ENCODE measurements around the gene PROSER3. TPM values are rescaled to one million over a fixed set of nuclear protein-coding genes. Genes with fewer than 3 reads are reported as not detected.
"Not testable (repeated sequence)": the region's sequence is repeated elsewhere in the genome, so short reads cannot be mapped to it uniquely, and the experiment has no call there.

Gene PROSER3
- total and polyA plus RNA-seq, 8 donors = 7.2 to 19.6 (median 8.6) TPM

DNA sequence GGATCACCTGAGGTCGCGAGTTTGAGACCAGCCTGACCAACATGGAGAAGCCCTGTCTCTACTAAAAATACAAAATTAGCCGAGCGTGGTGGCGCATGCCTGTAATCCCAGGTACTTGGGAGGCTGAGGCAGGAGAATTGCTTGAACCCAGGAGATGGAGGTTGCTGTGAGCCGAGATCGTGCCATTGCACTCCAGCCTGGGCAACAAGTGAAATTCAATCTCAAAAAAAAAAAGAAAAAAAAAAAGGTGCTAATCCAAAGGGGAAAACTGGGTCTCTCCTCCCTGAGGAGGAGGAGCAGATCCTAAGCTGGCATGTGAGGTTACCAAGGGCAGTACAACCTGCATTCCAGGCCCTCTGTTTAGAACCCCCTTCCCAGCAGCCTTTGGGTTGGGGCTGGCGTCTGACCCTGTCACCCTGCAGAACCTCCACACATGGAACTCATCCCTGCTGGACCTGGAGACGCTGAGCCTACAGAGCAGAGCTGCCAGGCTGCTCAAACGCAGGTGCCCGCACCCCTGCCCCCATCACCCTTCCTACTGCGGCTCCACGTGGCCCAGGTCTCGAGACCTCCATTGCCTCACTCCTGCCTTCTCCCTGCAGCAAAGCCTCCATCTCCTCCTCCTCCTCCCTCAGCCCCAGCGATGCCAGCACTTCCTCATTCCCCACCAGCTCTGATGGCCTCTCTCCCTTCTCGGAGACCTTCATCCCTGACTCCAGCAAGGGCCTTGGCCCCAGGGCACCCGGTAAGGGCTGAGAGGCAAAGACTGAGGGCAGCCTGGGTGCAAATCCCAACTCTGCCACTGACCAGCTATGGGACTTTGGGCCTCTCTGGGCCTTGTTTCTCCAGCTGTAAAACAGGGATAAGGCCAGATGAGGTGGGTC is 6.7 kb downstream of the PROSER3 start:
- TF ChIP-seq, protein P1, sequence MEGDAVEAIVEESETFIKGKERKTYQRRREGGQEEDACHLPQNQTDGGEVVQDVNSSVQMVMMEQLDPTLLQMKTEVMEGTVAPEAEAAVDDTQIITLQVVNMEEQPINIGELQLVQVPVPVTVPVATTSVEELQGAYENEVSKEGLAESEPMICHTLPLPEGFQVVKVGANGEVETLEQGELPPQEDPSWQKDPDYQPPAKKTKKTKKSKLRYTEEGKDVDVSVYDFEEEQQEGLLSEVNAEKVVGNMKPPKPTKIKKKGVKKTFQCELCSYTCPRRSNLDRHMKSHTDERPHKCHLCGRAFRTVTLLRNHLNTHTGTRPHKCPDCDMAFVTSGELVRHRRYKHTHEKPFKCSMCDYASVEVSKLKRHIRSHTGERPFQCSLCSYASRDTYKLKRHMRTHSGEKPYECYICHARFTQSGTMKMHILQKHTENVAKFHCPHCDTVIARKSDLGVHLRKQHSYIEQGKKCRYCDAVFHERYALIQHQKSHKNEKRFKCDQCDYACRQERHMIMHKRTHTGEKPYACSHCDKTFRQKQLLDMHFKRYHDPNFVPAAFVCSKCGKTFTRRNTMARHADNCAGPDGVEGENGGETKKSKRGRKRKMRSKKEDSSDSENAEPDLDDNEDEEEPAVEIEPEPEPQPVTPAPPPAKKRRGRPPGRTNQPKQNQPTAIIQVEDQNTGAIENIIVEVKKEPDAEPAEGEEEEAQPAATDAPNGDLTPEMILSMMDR (IDR thresholded peaks at IDR 0.05) = no peak
- FAIRE-seq (no peak), DNase-seq (no peak), ATAC-seq (no peak)
- Histone ChIP-seq H3K27me3 (no peaks in the 10 kb centered on the region), H3K27ac (no peak overlapping the region), H3K4me3 (no peak overlapping the region), H3K4me1 (peaks cover 0 to 3% (median 0%) of the 10 kb centered on the region in 3 donors), H3K36me3 (no peaks in the 10 kb centered on the region), H3K9me3 (no peaks in the 10 kb centered on the region)
- WGBS, 2 donors = 92 to 93% methylated on average over 17 of the region's 17 CpGs
- intact Hi-C loops (cut with DNase I) = no loop called here

DNA sequence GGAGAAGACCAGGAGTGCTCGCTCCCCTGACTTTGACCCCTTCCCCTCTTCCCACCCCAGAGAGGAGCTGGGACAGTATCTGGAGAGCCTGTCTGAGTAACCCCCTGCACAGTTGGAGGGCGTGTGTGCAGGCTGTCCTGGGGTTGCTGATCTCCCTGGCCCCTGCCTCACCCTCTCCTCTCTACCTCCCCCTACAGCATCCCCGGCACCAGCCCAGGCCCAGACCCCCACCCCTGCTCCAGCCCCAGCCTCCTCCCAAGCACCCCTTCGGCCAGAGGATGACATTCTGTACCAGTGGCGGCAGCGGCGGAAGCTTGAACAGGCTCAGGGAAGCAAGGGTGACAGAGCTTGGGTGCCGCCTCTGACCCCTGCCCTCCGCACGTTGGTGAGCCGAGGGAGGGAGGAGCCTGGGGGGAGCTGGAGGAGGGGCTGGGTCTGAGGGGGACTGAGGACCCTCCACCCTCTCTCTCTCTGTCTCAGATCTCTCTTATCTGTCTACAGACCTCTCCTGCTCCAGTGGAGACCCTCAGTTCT is 8.7 kb downstream of the PROSER3 start:
- H3K4me1 ChIP-seq = peaks cover 0 to 3% (median 0%) of the 10 kb centered on the region in 3 donors
- TF ChIP-seq, protein P1 (IDR thresholded peaks at IDR 0.05) = no peak
- FAIRE-seq = no peak
- no peak overlapping the region for H3K4me3 ChIP-seq
- H3K36me3 ChIP-seq = no peaks in the 10 kb centered on the region
- no peak overlapping the region for H3K27ac ChIP-seq
- intact Hi-C loops (cut with DNase I) = no loop called here
- DNase-seq = peak in 2 of 6 donors; percentile 27 to 58
- WGBS, 2 donors = 86 to 87% methylated on average over 11 of the region's 11 CpGs
- ATAC-seq = no peak
- no peaks in the 10 kb centered on the region for H3K9me3 ChIP-seq
- no peaks in the 10 kb centered on the region for H3K27me3 ChIP-seq

DNA sequence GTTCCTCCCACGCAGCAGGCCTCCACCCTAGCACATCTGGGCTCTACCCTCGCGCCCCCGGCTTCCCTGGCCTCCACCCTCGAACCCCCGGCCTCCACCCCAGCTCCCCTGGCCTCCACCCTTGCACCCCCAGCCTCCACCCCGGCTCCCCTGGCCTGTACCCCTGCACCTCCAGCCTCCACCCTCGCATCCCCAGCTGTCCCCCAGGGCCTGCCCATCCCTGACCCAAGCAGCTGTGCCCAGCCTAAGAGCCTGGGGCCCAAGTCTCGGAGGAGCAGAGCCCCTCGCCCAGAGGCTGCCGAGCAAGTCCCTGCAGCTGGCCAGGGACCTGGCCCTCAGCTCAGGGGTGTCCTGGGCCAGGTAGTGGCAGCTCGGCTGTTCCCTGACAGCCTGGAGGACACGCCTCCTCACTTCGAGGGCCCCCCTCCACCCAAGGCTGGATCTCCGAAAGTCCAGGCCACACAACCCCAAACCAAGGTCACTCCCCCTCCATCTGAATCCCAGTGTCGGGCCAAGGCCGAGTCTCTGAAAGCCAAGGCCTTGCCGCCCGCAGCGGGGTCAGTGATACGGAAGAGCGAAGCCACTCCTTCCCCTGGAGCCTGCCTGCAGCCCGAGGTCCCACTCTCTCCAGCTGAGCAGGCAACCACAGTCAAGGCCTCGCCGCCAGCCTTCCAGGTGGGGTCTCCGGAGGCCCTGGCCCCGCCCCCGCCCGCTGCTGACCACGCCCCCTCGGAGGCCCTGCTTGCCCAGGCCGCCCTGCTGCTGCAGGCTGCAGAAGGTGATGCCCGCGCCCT is 9.5 kb downstream of the PROSER3 start:
- FAIRE-seq (no peak), DNase-seq (peak; percentile 64 to 85 (median 68)), ATAC-seq (peak; percentile 60 to 95 (median 80))
- no peaks in the 10 kb centered on the region for H3K9me3 ChIP-seq
- no peak overlapping the region for H3K4me3 ChIP-seq
- no peaks in the 10 kb centered on the region for H3K27me3 ChIP-seq
- H3K27ac ChIP-seq = peak overlapping the region in 1 of 4 donors; percentile 33
- H3K36me3 ChIP-seq = no peaks in the 10 kb centered on the region
- intact Hi-C loops (cut with DNase I) = no loop called here
- WGBS, 2 donors = 36 to 38% methylated on average over 34 of the region's 34 CpGs
- TF ChIP-seq, protein P1 (IDR thresholded peaks at IDR 0.05) = no peak
- H3K4me1 ChIP-seq = peaks cover 0 to 3% (median 0%) of the 10 kb centered on the region in 3 donors

DNA sequence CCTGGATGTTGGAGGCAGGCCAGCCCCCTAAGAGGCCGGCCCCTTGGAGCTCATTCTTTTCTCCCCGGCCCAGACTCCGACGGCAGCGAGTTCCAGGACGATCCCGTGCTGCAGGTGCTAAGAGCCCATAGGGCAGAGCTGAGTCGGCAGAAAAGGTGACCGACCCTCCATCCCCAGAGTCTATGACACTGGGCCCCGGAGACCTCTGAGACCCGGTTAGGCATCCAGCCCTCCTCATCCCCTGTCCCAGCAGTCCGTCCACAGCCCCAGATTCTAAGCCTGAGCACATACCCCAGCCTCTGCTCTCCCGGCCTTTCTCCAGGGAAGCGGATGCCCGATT is 10.1 kb downstream of the PROSER3 start:
- intact Hi-C loops (cut with DNase I) = no loop called here
- WGBS, 2 donors = 43 to 44% methylated on average over 15 of the region's 15 CpGs
- ATAC-seq (no peak), DNase-seq (no peak), FAIRE-seq (no peak)
- no peaks in the 10 kb centered on the region for H3K36me3 ChIP-seq
- no peaks in the 10 kb centered on the region for H3K9me3 ChIP-seq
- H3K27ac ChIP-seq = no peak overlapping the region
- no peak overlapping the region for H3K4me3 ChIP-seq
- H3K4me1 ChIP-seq = peaks cover 0 to 3% (median 0%) of the 10 kb centered on the region in 3 donors
- TF ChIP-seq, protein P1 (IDR thresholded peaks at IDR 0.05) = no peak
- H3K27me3 ChIP-seq = no peaks in the 10 kb centered on the region

DNA sequence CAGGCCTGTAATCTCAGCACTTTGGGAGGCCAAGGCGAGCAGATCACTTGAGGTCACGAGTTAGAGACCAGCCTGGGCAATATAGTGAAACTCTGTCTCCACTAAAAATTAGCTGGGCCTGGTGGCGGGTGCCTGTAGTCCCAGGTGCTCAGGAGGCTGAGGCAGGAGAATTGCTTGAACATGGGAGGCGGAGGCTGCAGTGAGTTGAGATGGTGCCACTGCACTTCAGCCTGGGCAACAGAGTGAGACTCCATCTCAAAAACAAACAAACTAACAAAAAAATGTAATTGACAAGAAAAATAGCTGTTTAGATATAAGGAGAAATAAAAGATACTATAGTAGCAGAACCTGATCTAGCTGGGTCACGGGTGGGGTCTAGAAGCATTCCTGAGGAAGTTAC is 14.4 kb downstream of the PROSER3 start:
- intact Hi-C loops (cut with DNase I); H3K4me1 ChIP-seq; H3K36me3 ChIP-seq; FAIRE-seq; ATAC-seq; DNase-seq; H3K27ac ChIP-seq; H3K4me3 ChIP-seq; H3K9me3 ChIP-seq; H3K27me3 ChIP-seq: not testable (repeated sequence)
- 93 to 96% methylated on average over 5 of the region's 5 CpGs for WGBS, 2 donors
